ENCODE results near the gene CCT8.

CCT8 gene

DNA sequence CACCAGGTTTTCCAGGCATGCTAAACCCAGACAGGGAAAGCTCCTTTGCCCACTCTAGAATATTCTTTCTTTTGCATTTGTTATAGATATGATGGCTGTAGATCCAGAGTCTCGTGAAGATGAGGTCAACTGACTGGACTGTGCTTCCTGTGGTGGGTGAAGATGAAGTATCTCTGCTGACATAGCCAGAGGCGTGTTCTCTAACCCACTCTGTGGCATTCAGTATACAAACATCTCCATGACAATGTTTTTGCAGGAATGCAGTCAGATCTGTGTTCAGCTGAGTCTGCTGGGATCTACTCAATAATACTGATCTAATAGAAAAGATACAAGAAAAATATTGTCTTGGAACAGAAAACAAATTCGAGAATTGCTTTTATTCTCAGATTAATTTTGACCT, 65.6 kb downstream of the CCT8 start:
- H3K4me1 Mint-ChIP-seq, result peaks cover 7% of the 10 kb centered on the region
- H3K36me3 Mint-ChIP-seq (ENCODE audit: low read depth), result peaks cover 5% of the 10 kb centered on the region
- no peak overlapping the region for H3K4me3 Mint-ChIP-seq
- peaks cover 5% of the 10 kb centered on the region for H3K9me3 Mint-ChIP-seq
- H3K27me3 Mint-ChIP-seq (ENCODE audit: low read depth, poor library complexity), result peaks cover 21% of the 10 kb centered on the region
- DNase-seq, result no peak
- no peak for TF ChIP-seq CTCF (IDR thresholded peaks at IDR 0.05)
- no peak overlapping the region for H3K27ac Mint-ChIP-seq

- peaks cover 18% of the 10 kb centered on the region for H3K27me3 Mint-ChIP-seq (ENCODE audit: low read depth, poor library complexity)
- no peak overlapping the region for H3K4me3 Mint-ChIP-seq
- peaks cover 14% of the 10 kb centered on the region for H3K4me1 Mint-ChIP-seq
- H3K27ac Mint-ChIP-seq, result no peak overlapping the region
- DNase-seq, result no peak
- H3K9me3 Mint-ChIP-seq, result no peaks in the 10 kb centered on the region
- no peaks in the 10 kb centered on the region for H3K36me3 Mint-ChIP-seq (ENCODE audit: low read depth)
- no peak for TF ChIP-seq CTCF (IDR thresholded peaks at IDR 0.05)
Observed at GRCh38 chr21:29007135-29007534, 66.3 kb downstream of the CCT8 start.
